ENCODE results near the gene USH1G. TPM values are rescaled to one million over a fixed set of nuclear protein-coding genes. Genes with fewer than 3 reads are reported as not detected.

Gene USH1G
- total RNA-seq, 4 donors from 2014 or later, result not detected

DNA sequence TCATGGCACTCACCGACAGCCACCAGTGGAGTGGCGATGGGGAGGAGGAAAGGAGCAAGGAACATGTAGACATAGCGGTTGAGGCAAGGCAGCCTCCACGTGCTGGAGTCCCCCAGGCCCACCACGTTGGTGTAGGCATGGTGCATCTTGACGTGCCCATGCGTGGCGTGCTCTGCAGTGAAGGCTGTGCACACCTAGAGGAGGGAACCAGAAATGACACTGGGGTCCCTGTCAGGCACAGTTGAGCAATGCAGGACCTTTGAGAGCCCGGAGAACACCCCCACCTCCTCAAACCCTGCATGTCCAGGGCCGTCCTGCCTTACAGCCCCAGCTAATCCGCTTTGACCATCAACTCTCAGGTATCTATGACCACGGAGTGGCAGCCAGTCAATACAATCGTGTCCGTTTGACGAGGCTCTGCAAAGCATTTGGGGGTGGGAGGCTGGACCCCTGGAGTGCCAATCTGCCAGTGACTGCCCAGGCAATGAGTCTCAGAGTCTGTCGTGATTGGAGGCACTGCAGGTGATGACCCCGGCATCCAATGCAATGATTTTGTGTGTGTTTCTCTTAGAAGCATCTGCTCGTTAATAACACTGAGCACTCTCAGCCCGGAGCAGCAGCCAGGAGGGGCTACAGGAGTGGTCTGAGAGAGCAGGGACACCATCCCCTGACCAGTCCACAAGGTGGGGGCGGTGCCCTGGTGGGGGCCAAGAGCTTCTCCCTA is 40.4 kb downstream of the USH1G start:
- TF ChIP-seq, protein P1, sequence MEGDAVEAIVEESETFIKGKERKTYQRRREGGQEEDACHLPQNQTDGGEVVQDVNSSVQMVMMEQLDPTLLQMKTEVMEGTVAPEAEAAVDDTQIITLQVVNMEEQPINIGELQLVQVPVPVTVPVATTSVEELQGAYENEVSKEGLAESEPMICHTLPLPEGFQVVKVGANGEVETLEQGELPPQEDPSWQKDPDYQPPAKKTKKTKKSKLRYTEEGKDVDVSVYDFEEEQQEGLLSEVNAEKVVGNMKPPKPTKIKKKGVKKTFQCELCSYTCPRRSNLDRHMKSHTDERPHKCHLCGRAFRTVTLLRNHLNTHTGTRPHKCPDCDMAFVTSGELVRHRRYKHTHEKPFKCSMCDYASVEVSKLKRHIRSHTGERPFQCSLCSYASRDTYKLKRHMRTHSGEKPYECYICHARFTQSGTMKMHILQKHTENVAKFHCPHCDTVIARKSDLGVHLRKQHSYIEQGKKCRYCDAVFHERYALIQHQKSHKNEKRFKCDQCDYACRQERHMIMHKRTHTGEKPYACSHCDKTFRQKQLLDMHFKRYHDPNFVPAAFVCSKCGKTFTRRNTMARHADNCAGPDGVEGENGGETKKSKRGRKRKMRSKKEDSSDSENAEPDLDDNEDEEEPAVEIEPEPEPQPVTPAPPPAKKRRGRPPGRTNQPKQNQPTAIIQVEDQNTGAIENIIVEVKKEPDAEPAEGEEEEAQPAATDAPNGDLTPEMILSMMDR (IDR thresholded peaks at IDR 0.05; ENCODE audit: low read depth), result no peak

DNA sequence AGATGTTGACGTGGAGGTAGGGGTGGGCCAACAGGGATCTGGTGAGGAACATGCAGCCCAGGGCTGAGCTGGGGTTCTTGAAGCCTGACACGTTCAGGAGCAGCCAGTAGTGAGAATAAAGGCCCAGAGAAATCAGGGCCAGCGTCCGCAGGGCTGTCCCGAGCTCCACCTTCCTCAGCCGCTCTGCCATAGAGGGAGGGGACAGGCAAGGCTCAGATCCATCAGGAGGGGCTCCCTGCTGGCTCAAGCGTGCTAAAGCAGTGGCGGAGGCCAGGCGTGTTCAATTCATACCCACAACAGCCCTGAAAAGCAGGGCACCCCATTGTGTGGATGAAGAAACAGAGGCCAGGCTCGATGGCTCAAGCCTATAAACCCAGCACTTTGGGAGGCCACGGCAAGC is 42.0 kb downstream of the USH1G start:
- TF ChIP-seq, protein P1 (IDR thresholded peaks at IDR 0.05; ENCODE audit: low read depth), result no peak

DNA sequence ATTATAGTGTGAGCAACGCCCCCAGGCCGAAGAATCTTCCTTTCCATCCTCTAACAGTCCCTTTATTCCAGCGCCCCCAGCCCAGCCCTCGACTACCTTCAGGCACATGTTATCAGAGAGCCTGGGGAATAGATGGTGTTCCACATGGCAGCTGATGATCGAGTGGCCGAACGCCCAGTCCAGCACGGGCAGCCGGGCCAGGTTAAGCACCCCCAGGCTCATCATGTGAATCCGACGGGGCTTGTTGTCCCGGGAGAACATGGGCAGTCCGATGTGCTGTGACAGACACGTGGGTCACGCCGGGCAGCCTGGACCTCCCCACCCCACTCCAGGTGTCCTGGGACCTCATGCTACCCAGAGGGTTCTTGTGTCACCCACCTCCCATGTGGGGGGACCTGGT is 43.7 kb downstream of the USH1G start:
- TF ChIP-seq, protein P1 (IDR thresholded peaks at IDR 0.05; ENCODE audit: low read depth), result no peak

DNA sequence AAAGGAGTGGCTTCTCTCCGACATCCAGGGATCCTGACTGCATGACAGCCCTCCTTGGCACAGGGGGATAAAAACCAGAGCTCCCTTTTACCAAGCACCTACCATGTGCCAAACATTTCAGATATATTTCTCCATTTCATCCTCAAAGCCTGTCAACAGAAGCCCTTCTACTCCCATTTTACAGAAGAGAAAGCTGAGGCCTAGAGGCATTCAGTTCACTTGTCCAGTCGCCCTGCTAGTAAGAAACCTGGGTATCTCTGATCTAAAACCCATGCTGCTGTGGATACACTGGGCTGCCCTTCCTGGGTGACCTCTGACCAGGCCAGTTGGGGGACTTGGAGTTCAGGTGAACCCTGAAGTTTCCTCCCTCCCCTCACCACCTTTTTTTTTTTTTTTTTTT is 44.4 kb downstream of the USH1G start:
- TF ChIP-seq, protein P1 (IDR thresholded peaks at IDR 0.05; ENCODE audit: low read depth), result no peak

DNA sequence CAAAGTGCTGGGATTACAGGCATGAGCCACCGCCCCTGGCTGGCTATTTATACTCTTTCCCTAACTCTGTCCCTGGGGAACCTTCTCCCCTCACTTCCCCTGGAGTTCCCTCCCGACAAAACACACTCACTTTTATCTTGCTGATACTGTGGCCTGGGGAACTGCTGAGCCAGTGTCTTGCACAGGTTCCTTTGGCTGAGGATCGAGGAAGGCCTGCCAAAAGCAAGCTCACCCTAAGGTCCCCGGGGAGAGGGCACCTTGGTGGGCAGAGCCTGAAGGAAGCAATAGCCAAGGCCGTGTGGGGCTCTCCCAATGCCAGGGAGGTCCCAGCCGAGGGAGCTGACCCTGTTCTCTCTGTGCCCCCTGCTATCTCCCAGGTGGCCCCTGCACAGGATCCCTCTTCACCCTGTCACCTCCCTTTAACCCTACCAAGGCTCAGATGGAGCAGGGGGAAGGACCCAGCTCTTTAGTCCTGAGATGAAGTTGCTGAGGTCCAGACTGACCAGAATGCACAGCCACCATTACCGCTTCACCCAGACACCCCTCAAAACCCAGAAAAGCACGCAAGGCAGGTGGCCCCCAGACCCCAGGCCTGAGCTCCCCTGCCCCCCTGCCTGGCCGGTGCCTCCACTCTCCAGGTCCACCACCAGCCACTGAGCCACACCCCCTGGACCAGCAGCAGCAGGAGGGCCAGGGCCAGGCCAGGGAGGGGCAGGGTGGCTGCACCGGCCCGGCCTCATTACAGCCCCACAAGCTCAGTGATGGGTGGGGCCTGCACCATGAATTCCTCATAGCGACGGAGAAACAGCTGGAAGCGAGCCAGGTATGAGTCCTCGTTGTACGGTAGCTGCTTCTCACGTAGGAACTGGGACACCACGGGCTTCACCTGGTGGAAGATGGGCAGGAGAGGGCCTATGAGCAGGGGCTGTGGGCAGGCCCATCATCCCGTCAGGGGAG is 45.2 kb downstream of the USH1G start:
- TF ChIP-seq, protein P1 (IDR thresholded peaks at IDR 0.05; ENCODE audit: low read depth), result no peak

DNA sequence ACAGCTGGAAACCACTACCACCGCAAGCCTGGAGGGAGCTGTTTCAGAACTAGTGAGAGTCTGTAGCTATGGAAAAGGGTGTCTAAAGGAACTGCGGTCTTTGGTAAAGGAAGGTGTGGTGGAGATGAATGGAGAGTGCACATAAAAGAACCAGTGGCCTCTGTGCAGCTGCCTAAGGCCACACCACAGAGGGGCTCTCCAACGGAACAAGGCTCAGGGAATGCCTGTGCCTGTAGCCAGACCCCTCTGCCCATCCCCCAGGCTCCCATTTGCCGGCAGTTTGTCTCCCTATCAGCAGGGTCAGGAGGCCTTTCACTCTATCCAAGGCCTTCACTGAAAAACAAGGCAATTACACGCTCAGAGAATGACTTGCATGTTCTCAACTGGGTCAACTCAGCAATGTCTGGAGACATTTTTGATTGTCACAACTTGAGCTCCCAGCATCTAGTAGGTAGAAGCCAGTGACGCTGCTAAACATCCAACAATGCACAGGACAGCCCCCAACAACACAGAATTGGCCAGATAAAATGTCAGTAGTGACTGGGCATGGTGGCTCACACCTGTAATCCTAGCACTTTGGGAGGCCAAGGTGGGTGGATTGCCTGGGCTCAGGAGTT is 47.0 kb downstream of the USH1G start:
- TF ChIP-seq, protein P1 (IDR thresholded peaks at IDR 0.05; ENCODE audit: low read depth), result no peak
